Testis (tissue), 3 donors: ENCODE data around the gene CYB5B. TPM values are rescaled to one million over a fixed set of nuclear protein-coding genes. Genes with fewer than 3 reads are reported as not detected.

ENCODE experiments used
- DNase-seq: peaks from one replicate; pipeline ENCODE4 v3.0.0-alpha.2; 2019
- H3K27ac ChIP-seq, 2 donors: fragments of 200-600 bp; sonication (generic); one replicate each; pipeline ENCODE4 v1.5.1; 2019
- H3K27me3 ChIP-seq: fragments of 200-600 bp; sonication (generic); one replicate; pipeline ENCODE4 v1.5.1; 2019
- H3K36me3 ChIP-seq: fragments of 200-600 bp; sonication (generic); one replicate; pipeline ENCODE4 v1.5.1; 2017; ENCODE audit warnings: low read depth; ENCODE audit errors: missing control alignments
- H3K4me1 ChIP-seq: fragments of 200-600 bp; sonication (generic); one replicate; pipeline ENCODE4 v1.5.1; 2019
- H3K4me3 ChIP-seq, 2 donors: fragments of 200-600 bp; sonication (generic); one replicate each; pipeline ENCODE4 v1.5.1; 2017 to 2019
- H3K9me3 ChIP-seq: fragments of 200-600 bp; sonication (generic); one replicate; pipeline ENCODE4 v1.5.1; 2017
- CTCF ChIP-seq, 3 experiments: fragments of 450-650 bp in 2 of 3; fragments of 200-600 bp in 1 of 3; sonication (generic) in 1 of 3; IDR thresholded peaks; one replicate each; pipeline ENCODE4 v1.5.1; 2016 to 2019; ENCODE audit warnings: antibody characterized with exemption in 3 of 3, mild to moderate bottlenecking in 2 of 3, moderate library complexity in 1 of 3
- POLR2A ChIP-seq: fragments of 450-650 bp; IDR thresholded peaks from one replicate; pipeline ENCODE4 v1.6.1; 2017; ENCODE audit warnings: antibody characterized with exemption, mild to moderate bottlenecking, moderate library complexity
- WGBS, 2 donors: methylation state at CpG; one replicate each; pipeline ENCODE4 v1.1.5; 2018; 5-methylcytosine and 5-hydroxymethylcytosine counted together
- intact Hi-C: fragments of 100-400 bp; cut with DNase I; formaldehyde crosslinking; loops from one replicate; pipeline ENCODE4 v1.15.1; 2023; ENCODE audit warnings: low total_unique reads
- polyA plus RNA-seq: library from polyadenylated mRNA; stranded (reverse); fragments of 350-450 nt; fragmentation: Illumina TruSeq; extraction: RNeasy Lipid Tissue Mini Kit (QIAGEN cat#74804); gene quantifications from one replicate; pipeline ENCODE4 v1.2.3, GENCODE V29; 2014; ENCODE audit warnings: low read depth, low replicate concordance; ENCODE audit not compliant: insufficient read depth
- total RNA-seq, 2 donors: library from RNA; depleted of rRNA; stranded (reverse); fragments of >200 nt; gene quantifications; one replicate each; pipeline ENCODE4 v1.2.3, GENCODE V29; 2016

The CYB5B gene
- total and polyA plus RNA-seq, 3 donors from 2014 or later: 65.8 to 91.9 (median 85.0) TPM

- Histone ChIP-seq H3K9me3 (no peaks in the 10 kb centered on the region), H3K27me3 (no peaks in the 10 kb centered on the region), H3K4me1 (peaks cover 11% of the 10 kb centered on the region), H3K27ac (no peak overlapping the region), H3K36me3 (no peaks in the 10 kb centered on the region), H3K4me3 (no peak overlapping the region)
- TF ChIP-seq CTCF (IDR thresholded peaks at IDR 0.05) (no peak), POLR2A (no peak)
- DNase-seq: no peak
- intact Hi-C loops: no loop called here
- 59 to 80% methylated on average over 2 of the region's 2 CpGs for WGBS, 2 donors
Observed at GRCh38 chr16:69381231-69381630, 43.2 kb upstream of the CYB5B start.

- TF ChIP-seq CTCF (IDR thresholded peaks at IDR 0.05): no peak
- TF ChIP-seq POLR2A: no peak
- Histone ChIP-seq H3K27me3 (no peaks in the 10 kb centered on the region), H3K4me1 (peaks cover 11% of the 10 kb centered on the region), H3K27ac (no peak overlapping the region), H3K4me3 (no peak overlapping the region), H3K36me3 (no peaks in the 10 kb centered on the region), H3K9me3 (no peaks in the 10 kb centered on the region)
- WGBS, 2 donors: 96 to 100% methylated on average over 2 of the region's 2 CpGs
- intact Hi-C loops: no loop called here
- no peak for DNase-seq
Observed at GRCh38 chr16:69382421-69382820, 42.0 kb upstream of the CYB5B start.

GRCh38 chr16:69384974-69385373, 39.4 kb upstream of the CYB5B start:
- no peaks in the 10 kb centered on the region for H3K27me3 ChIP-seq
- intact Hi-C loops: no loop called here
- peak overlapping the region; percentile 80 to 95 for H3K27ac ChIP-seq
- 2% methylated on average over 6 of the region's 6 CpGs for WGBS, 2 donors
- H3K36me3 ChIP-seq: no peaks in the 10 kb centered on the region
- no peak for TF ChIP-seq POLR2A
- TF ChIP-seq CTCF (IDR thresholded peaks at IDR 0.05): no peak
- H3K4me3 ChIP-seq: peak overlapping the region; percentile 76 to 98
- H3K9me3 ChIP-seq: no peaks in the 10 kb centered on the region
- DNase-seq: no peak
- H3K4me1 ChIP-seq: peaks cover 11% of the 10 kb centered on the region

- no peak overlapping the region for H3K27ac ChIP-seq
- H3K4me3 ChIP-seq: peak overlapping the region; percentile 76 to 98
- 46 to 47% methylated on average over 1 of the region's 1 CpG for WGBS, 2 donors
- peaks cover 11% of the 10 kb centered on the region for H3K4me1 ChIP-seq
- no peaks in the 10 kb centered on the region for H3K9me3 ChIP-seq
- DNase-seq: no peak
- TF ChIP-seq CTCF (IDR thresholded peaks at IDR 0.05) (no peak), POLR2A (no peak)
- H3K27me3 ChIP-seq: no peaks in the 10 kb centered on the region
- intact Hi-C loops: no loop called here
- no peaks in the 10 kb centered on the region for H3K36me3 ChIP-seq
Observed at GRCh38 chr16:69386596-69386995, 37.8 kb upstream of the CYB5B start.
